H54 (cell line): ENCODE results near the gene CRB1.

ENCODE experiments used
- DNase-seq: peaks from one replicate; pipeline ENCODE4 v3.0.0; 2011; ENCODE audit warnings: low spot score, mixed read lengths; ENCODE audit not compliant: insufficient read length
- FAIRE-seq: peaks from 3 replicates; lab custom pipeline; 2011; peaks lifted over from hg19 to GRCh38; lab: Jason Lieb, UNC
- POLR2A ChIP-seq: IDR thresholded peaks from 2 replicates; pipeline ENCODE4 v1.6.1; 2011; ENCODE audit warnings: low read depth, mild to moderate bottlenecking, low read length

CRB1 gene

DNA sequence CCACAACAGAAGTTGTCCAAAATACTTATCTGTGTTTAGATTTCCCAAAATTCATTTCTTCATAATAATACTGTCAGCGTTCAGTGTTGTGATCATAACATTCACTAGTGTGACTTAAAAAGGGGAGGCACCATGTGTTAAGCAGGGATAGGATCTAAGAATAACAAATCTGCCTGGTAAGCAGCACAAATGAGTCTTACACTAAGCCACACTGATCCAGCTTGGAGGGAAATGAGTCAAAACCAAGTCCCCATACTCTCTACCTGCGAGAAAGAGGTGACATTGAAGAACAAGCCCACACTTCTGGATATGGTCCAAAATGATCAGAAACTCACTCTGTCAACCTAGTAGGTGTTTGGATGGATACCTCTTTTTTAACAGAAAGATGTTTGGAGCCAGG, 145.5 kb downstream of the CRB1 start:
- TF ChIP-seq POLR2A, result no peak
- DNase-seq, result no peak
- no peak for FAIRE-seq

DNA sequence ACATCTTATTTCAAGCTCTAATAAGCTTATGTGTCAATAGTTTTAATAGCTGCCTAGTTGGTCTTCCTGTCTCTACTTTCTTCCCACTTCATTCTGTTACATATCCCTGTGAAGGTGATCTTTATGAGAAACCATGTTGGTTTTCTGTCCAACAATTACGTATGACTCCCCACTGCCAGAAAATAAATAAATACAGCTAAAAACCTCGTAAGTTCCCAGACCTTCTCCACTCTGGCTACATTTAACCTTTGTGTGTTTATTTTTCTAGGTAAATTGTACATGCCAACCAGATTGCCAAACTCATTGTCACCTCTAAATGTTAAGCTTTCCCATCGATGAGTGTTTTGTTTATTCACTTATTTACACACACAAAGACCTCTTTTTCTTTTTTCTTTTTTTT, 147.2 kb downstream of the CRB1 start:
- no peak for TF ChIP-seq POLR2A
- DNase-seq (no peak), FAIRE-seq (no peak)

DNA sequence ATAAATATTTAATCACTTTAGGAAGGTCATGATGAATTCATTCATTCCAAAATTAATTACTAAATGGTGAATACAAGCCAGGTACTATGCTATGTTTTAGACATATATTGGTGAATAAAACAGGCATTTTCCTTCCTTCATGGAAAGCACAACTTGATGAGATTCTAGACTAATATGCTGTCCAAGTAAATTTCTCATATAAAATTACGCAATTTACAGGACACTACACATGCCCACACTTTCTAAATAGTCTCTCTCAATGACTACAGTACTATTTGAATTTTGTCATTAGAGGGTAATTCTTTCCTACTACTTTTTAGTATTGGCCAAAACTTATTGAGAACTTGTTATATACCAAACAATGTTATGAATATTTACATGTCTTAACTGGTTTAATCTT, 150.6 kb downstream of the CRB1 start:
- no peak for FAIRE-seq
- no peak for TF ChIP-seq POLR2A

DNA sequence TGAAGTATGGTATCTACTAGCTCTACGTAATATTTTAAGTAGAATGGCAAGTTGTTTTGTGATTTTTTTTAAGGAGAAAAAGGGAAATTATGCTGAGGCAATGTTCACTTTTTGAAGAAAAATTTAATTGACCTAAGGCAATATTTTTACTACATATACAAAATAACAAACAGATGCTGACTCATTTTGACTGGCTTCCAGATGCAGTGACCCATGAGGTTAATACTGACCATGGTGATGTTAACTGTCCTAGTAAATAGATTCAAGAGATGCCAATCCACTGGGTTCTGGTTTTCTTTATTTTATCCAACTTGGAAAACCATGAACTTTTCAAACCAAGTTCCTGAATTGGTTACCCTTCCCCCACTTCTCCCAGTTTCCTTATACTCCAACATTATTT, 154.9 kb downstream of the CRB1 start:
- FAIRE-seq (no peak), DNase-seq (no peak)
- no peak for TF ChIP-seq POLR2A

More for the DNA sequence above, 150.6 kb downstream of the CRB1 start:
- DNase-seq, result no peak

DNA sequence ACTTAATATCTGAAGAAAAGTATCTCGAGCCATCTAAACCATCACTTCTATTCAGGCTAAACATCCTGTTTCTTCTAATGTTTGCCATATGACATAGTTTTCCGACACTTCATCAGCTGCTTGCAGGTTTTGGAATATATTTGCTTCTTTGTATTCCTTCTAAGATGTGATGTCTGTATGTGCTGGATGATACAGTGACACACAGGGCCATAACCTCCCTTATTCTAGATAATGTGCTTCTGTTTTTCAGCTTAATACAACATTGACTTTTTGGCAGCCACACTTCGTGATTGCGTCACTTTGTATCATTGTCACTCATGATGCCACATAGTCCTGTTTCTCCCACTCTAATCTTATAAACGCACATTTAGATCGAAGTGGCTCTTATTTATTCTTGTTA, 156.3 kb downstream of the CRB1 start:
- TF ChIP-seq POLR2A, result no peak
- no peak for FAIRE-seq

DNA sequence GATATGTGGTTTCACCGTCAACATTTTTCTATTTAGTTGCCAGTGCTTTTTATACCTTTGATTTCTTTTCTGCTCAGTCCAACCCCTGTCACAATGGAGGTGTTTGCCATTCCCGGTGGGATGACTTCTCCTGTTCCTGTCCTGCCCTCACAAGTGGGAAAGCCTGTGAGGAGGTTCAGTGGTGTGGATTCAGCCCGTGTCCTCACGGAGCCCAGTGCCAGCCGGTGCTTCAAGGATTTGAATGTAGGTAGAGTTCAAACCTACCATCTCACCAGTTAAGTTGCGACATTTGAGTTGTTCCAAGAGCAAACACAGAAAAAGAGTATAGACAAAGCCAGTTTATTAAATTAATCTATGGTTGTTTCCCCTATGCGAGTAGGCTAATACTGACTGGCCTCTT, 161.3 kb downstream of the CRB1 start:
- no peak for TF ChIP-seq POLR2A
- FAIRE-seq, result no peak
- DNase-seq, result no peak

More for the DNA sequence above, 156.3 kb downstream of the CRB1 start:
- DNase-seq, result no peak

DNA sequence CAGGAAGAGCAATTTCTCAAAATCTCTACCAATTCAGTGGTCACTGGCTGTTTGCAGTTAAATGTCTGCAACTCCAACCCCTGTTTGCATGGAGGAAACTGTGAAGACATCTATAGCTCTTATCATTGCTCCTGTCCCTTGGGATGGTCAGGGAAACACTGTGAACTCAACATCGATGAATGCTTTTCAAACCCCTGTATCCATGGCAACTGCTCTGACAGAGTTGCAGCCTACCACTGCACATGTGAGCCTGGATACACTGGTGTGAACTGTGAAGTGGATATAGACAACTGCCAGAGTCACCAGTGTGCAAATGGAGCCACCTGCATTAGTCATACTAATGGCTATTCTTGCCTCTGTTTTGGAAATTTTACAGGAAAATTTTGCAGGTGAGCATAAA, 167.2 kb downstream of the CRB1 start:
- TF ChIP-seq POLR2A, result no peak
- DNase-seq, result no peak
- no peak for FAIRE-seq

DNA sequence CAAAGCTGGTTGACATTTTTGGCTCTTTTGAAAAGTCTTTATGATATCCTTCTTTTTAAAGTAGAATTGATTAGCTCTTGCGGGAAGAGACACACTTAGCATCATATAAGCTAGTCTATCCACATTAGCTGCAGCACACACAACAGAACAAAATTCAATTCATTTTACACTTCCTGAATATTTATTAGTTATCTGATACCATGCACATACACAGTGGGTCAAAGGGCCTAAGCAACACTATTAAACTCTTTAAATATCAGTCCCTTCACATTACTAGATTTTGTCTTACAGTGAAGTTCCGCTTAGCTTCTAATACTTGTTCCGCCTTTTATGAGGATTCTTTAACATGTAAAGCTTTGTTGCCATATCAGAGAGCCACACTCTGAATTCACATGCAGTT, 169.5 kb downstream of the CRB1 start:
- DNase-seq (no peak), FAIRE-seq (no peak)
- TF ChIP-seq POLR2A, result no peak

DNA sequence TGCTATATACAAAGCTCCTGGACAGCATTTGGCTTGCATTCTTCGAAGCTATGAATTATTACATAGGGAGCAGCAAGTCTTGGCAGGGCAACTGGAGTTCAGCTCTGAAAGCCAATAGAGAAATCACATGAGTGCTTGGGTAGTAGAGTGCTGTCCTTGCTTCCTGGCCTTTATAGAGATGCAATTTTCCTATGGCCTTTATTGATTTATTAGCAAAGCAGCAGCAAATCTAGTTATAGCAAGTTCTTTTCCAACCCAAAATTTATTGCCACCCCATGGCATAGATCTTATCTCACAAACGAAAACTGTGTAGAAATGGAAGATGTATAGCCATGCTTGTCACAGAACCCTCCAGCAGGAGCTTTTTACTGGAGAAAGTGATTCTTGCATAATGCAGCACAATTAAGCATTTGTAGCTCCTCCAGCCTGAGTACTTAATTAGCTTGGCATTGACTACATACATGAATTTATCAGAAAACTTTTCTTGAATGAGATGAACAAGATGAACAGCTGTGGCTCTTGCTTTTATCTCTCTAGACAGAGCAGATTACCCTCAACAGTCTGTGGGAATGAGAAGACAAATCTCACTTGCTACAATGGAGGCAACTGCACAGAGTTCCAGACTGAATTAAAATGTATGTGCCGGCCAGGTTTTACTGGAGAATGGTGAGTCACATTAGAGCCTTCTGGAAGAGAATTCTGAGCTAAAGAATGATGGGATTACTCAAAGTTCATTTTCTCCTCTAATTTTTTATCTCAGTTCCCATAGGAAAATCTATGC, 170.1 kb downstream of the CRB1 start:
- FAIRE-seq, result no peak
- TF ChIP-seq POLR2A, result no peak
- no peak for DNase-seq

DNA sequence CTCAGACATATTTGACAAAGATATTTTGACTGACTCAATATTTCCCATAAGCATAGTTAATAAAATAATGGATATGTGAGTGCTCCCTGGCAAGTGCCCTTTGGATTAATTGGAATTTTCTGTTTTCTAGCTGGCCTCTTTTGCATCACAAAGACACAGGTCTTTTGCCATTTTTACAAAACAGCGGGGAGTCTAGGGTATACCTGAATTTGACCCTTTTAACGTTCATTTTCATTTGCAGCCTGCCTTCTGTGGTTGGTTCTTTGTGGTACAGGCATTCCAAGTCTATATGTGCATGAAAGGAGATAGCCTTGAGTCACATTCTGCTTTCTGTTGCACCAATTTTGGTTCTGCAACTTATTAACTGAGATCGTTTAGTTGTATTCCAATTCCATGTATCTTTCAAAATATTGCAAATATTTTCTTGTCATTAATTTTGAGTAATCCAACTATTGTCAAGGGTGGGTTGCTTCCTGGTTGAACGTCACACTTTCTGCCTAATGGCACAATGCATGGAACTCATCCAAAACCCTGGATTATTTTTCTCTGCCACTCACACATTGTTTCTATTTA, 171.7 kb downstream of the CRB1 start:
- no peak for DNase-seq
- no peak for TF ChIP-seq POLR2A
- no peak for FAIRE-seq

DNA sequence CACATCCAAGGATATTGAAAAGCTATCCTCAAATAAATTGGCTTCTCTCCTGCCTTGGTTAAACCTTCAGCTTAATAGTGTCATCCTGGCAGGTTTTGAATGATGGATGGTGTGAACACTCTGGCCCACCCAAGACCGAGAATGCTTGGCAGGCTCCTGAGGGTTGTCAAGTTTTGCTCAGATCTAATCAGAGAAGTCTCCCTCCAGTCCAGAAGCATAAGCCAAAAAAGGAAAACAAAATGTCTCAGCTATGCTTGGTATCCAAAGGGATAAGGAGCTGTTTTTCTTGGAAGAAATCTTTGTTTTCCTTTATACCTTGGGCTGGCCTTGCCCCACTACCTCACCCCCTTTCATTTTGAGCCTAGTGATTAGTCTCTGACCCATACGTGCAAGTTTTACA, 172.7 kb downstream of the CRB1 start:
- DNase-seq (no peak), FAIRE-seq (no peak)
- no peak for TF ChIP-seq POLR2A

DNA sequence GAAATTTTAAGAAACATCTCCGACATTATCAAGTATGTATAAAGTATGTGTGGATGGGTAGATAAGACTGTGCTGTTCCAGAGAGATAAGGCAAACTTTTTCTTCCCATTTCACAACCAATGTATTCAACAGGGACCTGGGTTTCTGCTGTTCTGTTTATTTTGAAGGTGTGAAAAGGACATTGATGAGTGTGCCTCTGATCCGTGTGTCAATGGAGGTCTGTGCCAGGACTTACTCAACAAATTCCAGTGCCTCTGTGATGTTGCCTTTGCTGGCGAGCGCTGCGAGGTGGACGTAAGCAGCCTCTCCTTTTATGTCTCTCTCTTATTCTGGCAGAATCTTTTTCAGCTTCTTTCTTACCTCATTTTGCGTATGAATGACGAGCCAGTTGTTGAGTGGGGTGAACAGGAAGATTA, 174.0 kb downstream of the CRB1 start:
- TF ChIP-seq POLR2A, result no peak
- no peak for FAIRE-seq
- DNase-seq, result no peak

DNA sequence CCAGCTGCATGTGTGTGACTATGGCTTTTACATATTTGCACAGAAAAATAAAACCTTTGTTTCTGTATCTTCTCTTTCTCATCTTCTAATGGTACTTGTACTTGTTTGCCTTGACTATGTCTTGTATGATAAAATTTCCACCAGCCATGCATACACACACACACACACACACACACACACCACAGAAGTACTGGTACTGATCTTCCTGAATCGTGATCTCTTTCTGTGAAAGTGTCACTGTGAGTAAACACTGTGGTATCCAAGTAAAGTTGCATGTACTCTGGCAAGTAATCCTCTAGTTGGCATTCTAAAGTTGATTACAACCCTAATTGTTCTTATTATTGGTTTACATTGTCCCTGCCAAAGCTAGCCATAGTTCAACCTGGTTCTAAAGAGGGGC, 176.7 kb downstream of the CRB1 start:
- FAIRE-seq, result no peak
- TF ChIP-seq POLR2A, result no peak

DNA sequence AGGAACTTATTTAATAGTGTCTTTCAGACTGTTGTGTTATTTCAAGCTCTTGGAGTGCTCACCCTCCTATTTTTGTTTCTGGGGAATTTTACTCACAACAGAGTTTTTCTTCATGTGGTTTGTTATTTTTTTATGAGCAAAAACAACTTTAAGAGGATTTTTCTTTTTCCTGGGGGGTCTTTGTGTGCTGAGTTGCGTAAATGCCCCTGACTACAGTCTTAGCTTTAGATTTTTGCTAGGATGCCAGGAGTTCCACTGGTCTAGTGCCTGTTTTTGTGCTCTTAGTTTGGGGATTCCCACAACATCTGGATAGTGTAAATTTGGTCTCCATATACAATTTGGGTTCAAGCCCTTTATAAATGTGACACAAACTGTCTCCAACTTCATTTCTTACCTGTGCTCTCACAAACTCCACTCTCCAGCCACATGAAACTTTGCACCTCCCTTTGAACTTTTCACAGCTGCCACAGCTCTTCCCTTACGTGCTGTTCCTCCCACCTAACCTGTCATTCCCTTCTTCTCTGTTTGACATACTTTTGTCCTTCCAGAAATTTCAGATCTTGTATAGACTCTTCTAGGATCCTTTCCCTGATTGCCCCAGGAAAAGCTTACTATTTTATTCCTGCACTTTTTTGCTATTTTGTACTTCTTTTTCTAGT, 180.2 kb downstream of the CRB1 start:
- TF ChIP-seq POLR2A, result no peak
- no peak for DNase-seq
- peak; percentile 11 for FAIRE-seq

More for the DNA sequence above, 176.7 kb downstream of the CRB1 start:
- DNase-seq, result no peak
